Measurements from ENCODE around the gene TENM4. TPM values are rescaled to one million over a fixed set of nuclear protein-coding genes. Genes with fewer than 3 reads are reported as not detected.

The TENM4 gene
- polyA plus RNA-seq, 2 of the 4 experiments (the other 2 are of a cell fraction), result 0.06 to 0.31 TPM

DNA sequence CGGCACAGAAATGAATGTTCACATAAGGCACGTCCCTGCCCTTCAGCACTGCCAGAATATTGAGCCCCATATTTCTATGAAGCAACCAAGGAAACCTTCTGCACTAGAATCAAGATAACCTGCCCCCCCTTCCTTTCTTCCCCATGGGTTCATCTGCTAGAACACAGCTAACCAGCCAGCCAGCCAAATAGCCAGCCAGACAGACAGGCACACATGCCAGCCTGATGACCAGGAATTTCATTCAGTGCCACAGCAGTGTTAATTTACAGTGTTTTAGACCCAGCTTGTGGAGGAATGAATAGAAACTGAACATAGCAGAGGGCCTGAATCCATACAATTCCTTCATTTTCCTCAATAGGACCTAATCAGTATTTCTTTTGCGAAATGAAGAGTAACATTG is 57.0 kb downstream of the TENM4 start (continued):
- TF ChIP-seq, protein P1, sequence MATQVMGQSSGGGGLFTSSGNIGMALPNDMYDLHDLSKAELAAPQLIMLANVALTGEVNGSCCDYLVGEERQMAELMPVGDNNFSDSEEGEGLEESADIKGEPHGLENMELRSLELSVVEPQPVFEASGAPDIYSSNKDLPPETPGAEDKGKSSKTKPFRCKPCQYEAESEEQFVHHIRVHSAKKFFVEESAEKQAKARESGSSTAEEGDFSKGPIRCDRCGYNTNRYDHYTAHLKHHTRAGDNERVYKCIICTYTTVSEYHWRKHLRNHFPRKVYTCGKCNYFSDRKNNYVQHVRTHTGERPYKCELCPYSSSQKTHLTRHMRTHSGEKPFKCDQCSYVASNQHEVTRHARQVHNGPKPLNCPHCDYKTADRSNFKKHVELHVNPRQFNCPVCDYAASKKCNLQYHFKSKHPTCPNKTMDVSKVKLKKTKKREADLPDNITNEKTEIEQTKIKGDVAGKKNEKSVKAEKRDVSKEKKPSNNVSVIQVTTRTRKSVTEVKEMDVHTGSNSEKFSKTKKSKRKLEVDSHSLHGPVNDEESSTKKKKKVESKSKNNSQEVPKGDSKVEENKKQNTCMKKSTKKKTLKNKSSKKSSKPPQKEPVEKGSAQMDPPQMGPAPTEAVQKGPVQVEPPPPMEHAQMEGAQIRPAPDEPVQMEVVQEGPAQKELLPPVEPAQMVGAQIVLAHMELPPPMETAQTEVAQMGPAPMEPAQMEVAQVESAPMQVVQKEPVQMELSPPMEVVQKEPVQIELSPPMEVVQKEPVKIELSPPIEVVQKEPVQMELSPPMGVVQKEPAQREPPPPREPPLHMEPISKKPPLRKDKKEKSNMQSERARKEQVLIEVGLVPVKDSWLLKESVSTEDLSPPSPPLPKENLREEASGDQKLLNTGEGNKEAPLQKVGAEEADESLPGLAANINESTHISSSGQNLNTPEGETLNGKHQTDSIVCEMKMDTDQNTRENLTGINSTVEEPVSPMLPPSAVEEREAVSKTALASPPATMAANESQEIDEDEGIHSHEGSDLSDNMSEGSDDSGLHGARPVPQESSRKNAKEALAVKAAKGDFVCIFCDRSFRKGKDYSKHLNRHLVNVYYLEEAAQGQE (IDR thresholded peaks at IDR 0.05), result no peak
- TF ChIP-seq BHLHE40 (IDR thresholded peaks at IDR 0.05; ENCODE audit: low read depth, low read length) (no peak), RNF2 (IDR thresholded peaks at IDR 0.05; ENCODE audit: borderline replicate concordance, low read depth) (no peak), ZC3H11A (IDR thresholded peaks at IDR 0.05) (no peak), KDM1A (IDR thresholded peaks at IDR 0.05; ENCODE audit: low read depth) (no peak)
- TF ChIP-seq, protein P2, sequence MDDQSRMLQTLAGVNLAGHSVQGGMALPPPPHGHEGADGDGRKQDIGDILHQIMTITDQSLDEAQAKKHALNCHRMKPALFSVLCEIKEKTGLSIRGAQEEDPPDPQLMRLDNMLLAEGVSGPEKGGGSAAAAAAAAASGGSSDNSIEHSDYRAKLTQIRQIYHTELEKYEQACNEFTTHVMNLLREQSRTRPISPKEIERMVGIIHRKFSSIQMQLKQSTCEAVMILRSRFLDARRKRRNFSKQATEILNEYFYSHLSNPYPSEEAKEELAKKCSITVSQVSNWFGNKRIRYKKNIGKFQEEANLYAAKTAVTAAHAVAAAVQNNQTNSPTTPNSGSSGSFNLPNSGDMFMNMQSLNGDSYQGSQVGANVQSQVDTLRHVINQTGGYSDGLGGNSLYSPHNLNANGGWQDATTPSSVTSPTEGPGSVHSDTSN (IDR thresholded peaks at IDR 0.05), result no peak
- TF ChIP-seq, protein P3, sequence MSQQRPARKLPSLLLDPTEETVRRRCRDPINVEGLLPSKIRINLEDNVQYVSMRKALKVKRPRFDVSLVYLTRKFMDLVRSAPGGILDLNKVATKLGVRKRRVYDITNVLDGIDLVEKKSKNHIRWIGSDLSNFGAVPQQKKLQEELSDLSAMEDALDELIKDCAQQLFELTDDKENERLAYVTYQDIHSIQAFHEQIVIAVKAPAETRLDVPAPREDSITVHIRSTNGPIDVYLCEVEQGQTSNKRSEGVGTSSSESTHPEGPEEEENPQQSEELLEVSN (IDR thresholded peaks at IDR 0.05; ENCODE audit: borderline replicate concordance, low read depth), result no peak

DNA sequence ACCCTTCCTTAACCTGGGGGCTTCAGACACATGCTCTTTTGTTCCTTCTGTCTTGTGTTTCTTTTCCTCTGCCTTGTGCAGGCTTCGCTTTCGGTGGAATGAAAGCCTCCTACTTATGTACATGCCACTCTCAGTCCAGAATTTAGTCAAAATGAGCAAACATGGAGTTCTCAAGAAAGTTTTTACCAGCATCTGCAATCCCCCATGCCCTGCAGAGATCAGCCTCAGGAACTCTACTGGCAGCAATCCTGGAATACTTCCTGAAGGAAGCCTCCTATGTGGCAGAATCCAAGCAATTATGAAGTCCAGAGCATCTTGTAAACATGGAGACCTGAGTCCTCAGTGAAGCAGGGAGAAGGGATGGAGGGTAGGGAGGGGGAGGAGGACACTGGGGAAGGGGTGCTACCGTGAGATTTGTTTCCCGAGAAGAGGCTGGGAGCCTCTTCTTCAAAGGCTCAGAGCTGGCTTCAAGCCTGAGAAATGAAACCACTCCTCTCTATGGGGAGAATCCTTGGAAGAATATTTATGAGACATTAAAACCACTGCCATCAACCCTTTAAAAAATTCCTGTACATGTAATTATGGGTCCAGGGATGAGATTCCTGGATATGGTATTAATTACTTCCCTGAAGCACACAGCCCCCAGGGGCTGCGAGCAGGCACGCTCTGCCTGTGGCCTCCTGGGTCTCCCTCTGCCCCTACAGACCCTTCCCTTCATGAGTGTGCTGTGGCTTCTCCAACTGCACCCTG is 58.4 kb downstream of the TENM4 start:
- DNase-seq (ENCODE audit: low read depth in 1 of 2, low spot score in 1 of 2) (no peak), FAIRE-seq (no peak), ATAC-seq (no peak)
- TF ChIP-seq PHF8 (IDR thresholded peaks at IDR 0.05; ENCODE audit: borderline replicate concordance, low read depth) (no peak), JUN (IDR thresholded peaks at IDR 0.05) (no peak), EHMT2 (IDR thresholded peaks at IDR 0.05; ENCODE audit: low read depth) (no peak)
- TF ChIP-seq, protein P4, sequence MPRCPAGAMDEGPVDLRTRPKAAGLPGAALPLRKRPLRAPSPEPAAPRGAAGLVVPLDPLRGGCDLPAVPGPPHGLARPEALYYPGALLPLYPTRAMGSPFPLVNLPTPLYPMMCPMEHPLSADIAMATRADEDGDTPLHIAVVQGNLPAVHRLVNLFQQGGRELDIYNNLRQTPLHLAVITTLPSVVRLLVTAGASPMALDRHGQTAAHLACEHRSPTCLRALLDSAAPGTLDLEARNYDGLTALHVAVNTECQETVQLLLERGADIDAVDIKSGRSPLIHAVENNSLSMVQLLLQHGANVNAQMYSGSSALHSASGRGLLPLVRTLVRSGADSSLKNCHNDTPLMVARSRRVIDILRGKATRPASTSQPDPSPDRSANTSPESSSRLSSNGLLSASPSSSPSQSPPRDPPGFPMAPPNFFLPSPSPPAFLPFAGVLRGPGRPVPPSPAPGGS (IDR thresholded peaks at IDR 0.05), result no peak
- TF ChIP-seq, protein P2 (IDR thresholded peaks at IDR 0.05), result no peak
- ChIA-PET POLR2A (no interaction called here), CTCF (interaction anchor here (1.5 kb wide), 1 partner anchor 19 kb away, joined by 4 read pairs; no protein-coding TSS in a partner anchor)
- H3K27ac ChIP-seq, result no peak overlapping the region
- no peak overlapping the region for H3K4me3 ChIP-seq
- no peaks in the 10 kb centered on the region for H3K9me3 ChIP-seq
- H3K4me2 ChIP-seq, result no peak overlapping the region
- H3K4me1 ChIP-seq, result no peaks in the 10 kb centered on the region
- WGBS (ENCODE audit: missing lambda C conversion rate), result 27% methylated on average over 6 of the region's 6 CpGs

DNA sequence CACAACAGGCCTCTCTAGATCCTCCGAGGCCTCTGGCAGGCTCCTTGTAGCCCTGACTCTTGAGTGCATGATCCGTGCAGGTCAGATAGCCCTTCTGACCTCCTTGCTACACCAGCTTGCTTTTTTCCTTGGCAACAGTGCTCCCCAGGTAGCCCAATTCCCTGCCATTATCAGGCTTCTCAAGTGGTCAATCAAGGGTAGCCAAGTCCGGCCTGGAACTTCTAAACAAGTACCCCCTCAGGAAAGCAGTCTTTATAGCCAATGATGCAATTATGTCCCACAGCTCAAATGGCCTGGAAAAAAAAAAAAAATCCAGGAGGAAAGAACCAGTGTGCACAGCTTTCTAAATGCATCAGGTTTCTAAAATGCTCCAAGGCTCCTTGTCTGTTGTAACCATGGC is 59.8 kb downstream of the TENM4 start:
- no peak for TF ChIP-seq NFE2L2 (conservative IDR thresholded peaks at IDR 0.05; ENCODE audit: low read length)
- no peak for TF ChIP-seq RCOR1 (IDR thresholded peaks at IDR 0.05; ENCODE audit: low read depth, low read length)
- no peak for TF ChIP-seq ZFP36 (IDR thresholded peaks at IDR 0.05; ENCODE audit: borderline replicate concordance, partially characterized antibody)
- TF ChIP-seq JUNB (IDR thresholded peaks at IDR 0.05), result no peak
- TF ChIP-seq POLR2A (IDR thresholded peaks at IDR 0.05; ENCODE audit: low read length), result no peak
- no peak for TF ChIP-seq CHD2 (IDR thresholded peaks at IDR 0.05; ENCODE audit: low read length, partially characterized antibody)
- no peak for TF ChIP-seq EP300 (IDR thresholded peaks at IDR 0.05)
- no peak for TF ChIP-seq CHD4 (IDR thresholded peaks at IDR 0.05; ENCODE audit: borderline replicate concordance)
- TF ChIP-seq FOXS1 (CRISPR knock-in tag; IDR thresholded peaks at IDR 0.05), result no peak
- TF ChIP-seq RARB (CRISPR knock-in tag; IDR thresholded peaks at IDR 0.05), result no peak
- TF ChIP-seq, protein P5, sequence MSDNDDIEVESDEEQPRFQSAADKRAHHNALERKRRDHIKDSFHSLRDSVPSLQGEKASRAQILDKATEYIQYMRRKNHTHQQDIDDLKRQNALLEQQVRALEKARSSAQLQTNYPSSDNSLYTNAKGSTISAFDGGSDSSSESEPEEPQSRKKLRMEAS (IDR thresholded peaks at IDR 0.05), result no peak
- no peak for TF ChIP-seq FOSL2 (IDR thresholded peaks at IDR 0.05)
- TF ChIP-seq FOSL2 (CRISPR knock-in tag; IDR thresholded peaks at IDR 0.05), result no peak
- TF ChIP-seq, protein P4 (IDR thresholded peaks at IDR 0.05), result no peak
- TF ChIP-seq SREBF2 (IDR thresholded peaks at IDR 0.05), result no peak
- CTCF ChIA-PET, result no interaction called here
- ATAC-seq (no peak), FAIRE-seq (no peak), DNase-seq (ENCODE audit: low read depth in 1 of 2, low spot score in 1 of 2) (no peak)
- WGBS (ENCODE audit: missing lambda C conversion rate), result 5% methylated on average over 3 of the region's 3 CpGs
- Histone ChIP-seq H3K4me1 (no peaks in the 10 kb centered on the region), H3K9me3 (no peaks in the 10 kb centered on the region), H3K4me2 (no peak overlapping the region), H3K4me3 (no peak overlapping the region), H3K27ac (no peak overlapping the region)
- POLR2A ChIA-PET, result no interaction called here
